Measurements from ENCODE around the gene ATRNL1.

- TF ChIP-seq CTCF (IDR thresholded peaks at IDR 0.05): no peak
- TF ChIP-seq POLR2AphosphoS5 (IDR thresholded peaks at IDR 0.05; ENCODE audit: insufficient read depth in 1 of 2, low read depth in 1 of 2): no peak
- no peak for TF ChIP-seq POLR2A (IDR thresholded peaks at IDR 0.05)
These were observed 844.5 kb downstream of the ATRNL1 start for GRCh38 chr10:115937768-115938056.
